Endodermal cell (in vitro differentiated cells): ENCODE measurements around the gene BEST1. TPM values are rescaled to one million over a fixed set of nuclear protein-coding genes. Genes with fewer than 3 reads are reported as not detected.

Experiments used
- DNase-seq: peaks from one replicate; pipeline ENCODE4 v3.0.0-alpha.2; 2017
- H3K27ac ChIP-seq: 2 replicates; pipeline ENCODE4 v1.5.1; 2013; ENCODE audit warnings: mild to moderate bottlenecking, low read depth, low read length, moderate library complexity
- H3K27me3 ChIP-seq: 2 replicates; pipeline ENCODE4 v1.6.1; 2013; ENCODE audit warnings: mild to moderate bottlenecking, low read length, moderate library complexity; ENCODE audit not compliant: insufficient read depth, control insufficient read depth, poor library complexity, severe bottlenecking
- H3K36me3 ChIP-seq: 2 replicates; pipeline ENCODE4 v1.7.0; 2013; ENCODE audit warnings: mild to moderate bottlenecking, low read length, moderate library complexity; ENCODE audit not compliant: control insufficient read depth, insufficient read depth
- H3K4me1 ChIP-seq: one replicate; pipeline ENCODE4 v1.7.0; 2013; ENCODE audit warnings: low read length; ENCODE audit not compliant: control insufficient read depth, insufficient read depth
- H3K4me3 ChIP-seq: 2 replicates; pipeline ENCODE4 v1.5.1; 2013; ENCODE audit warnings: mild to moderate bottlenecking, low read length, moderate library complexity
- H3K9ac ChIP-seq: 2 replicates; pipeline ENCODE4 v1.6.1; 2013; ENCODE audit warnings: mild to moderate bottlenecking, low read length, moderate library complexity; ENCODE audit not compliant: poor library complexity, severe bottlenecking; ENCODE audit errors: extremely low read depth
- H3K9me3 ChIP-seq: 2 replicates; pipeline ENCODE4 v1.6.1; 2013; ENCODE audit warnings: mild to moderate bottlenecking, low read length, moderate library complexity; ENCODE audit not compliant: control insufficient read depth
- H3K27ac Mint-ChIP-seq: 2 replicates; pipeline ENCODE4 v1.8.0; 2020; ENCODE audit warnings: mixed read lengths
- H3K27me3 Mint-ChIP-seq: 2 replicates; pipeline ENCODE4 v1.8.0; 2021; ENCODE audit warnings: mild to moderate bottlenecking, mixed read lengths; ENCODE audit not compliant: insufficient read depth
- H3K36me3 Mint-ChIP-seq: 2 replicates; pipeline ENCODE4 v1.8.0; 2020; ENCODE audit warnings: low read depth, mixed read lengths
- H3K4me1 Mint-ChIP-seq: 2 replicates; pipeline ENCODE4 v1.8.0; 2020; ENCODE audit warnings: mixed read lengths
- H3K4me3 Mint-ChIP-seq: 2 replicates; pipeline ENCODE4 v1.8.0; 2020; ENCODE audit warnings: mild to moderate bottlenecking, moderate library complexity, mixed read lengths
- H3K9me3 Mint-ChIP-seq: 2 replicates; pipeline ENCODE4 v1.8.0; 2020; ENCODE audit warnings: mild to moderate bottlenecking, mixed read lengths
- CTCF ChIP-seq: fragments of 200-600 bp; sonication (generic); conservative IDR thresholded peaks from 2 replicates; pipeline ENCODE4 v1.5.0; 2021; ENCODE audit warnings: antibody characterized with exemption, mild to moderate bottlenecking
- WGBS, 2 experiments: methylation state at CpG; one replicate each; pipeline versions ENCODE4 v1.1.5 to v1.1.7; 2013; ENCODE audit warnings: missing lambda C conversion rate in 2 of 2, mixed read lengths in 1 of 2; ENCODE audit not compliant: insufficient coverage in 1 of 2, insufficient read length in 1 of 2; 5-methylcytosine and 5-hydroxymethylcytosine counted together
- total RNA-seq, 2 donors: library from RNA; stranded (reverse); fragmentation: NEBNext Ultra II Directional in 1 of 2; extraction: Animal tissue kit (Norgen Biotek cat#: 25700) in 1 of 2; gene quantifications; 2 replicates in 1 of 2; 3 replicates in 1 of 2; pipeline ENCODE4 v1.2.1, GENCODE V29; 2021

The BEST1 gene
- total RNA-seq, 2 donors from 2014 or later = 0.26 to 0.40 TPM

- no peak overlapping the region for H3K4me3 ChIP-seq
- no peak overlapping the region for H3K27ac Mint-ChIP-seq
- TF ChIP-seq CTCF = no peak
- no peaks in the 10 kb centered on the region for H3K9me3 Mint-ChIP-seq
- H3K27me3 Mint-ChIP-seq = no peaks in the 10 kb centered on the region
- no peaks in the 10 kb centered on the region for H3K27me3 ChIP-seq
- no peaks in the 10 kb centered on the region for H3K36me3 ChIP-seq
- no peak overlapping the region for H3K4me3 Mint-ChIP-seq
- no peak overlapping the region for H3K27ac ChIP-seq
- peaks cover 10% of the 10 kb centered on the region for H3K36me3 Mint-ChIP-seq
- no peak for DNase-seq
- H3K4me1 Mint-ChIP-seq = peaks cover 6% of the 10 kb centered on the region
- no peaks in the 10 kb centered on the region for H3K9me3 ChIP-seq
- 96 to 97% methylated on average over 17 to 21 of the region's 21 CpGs for WGBS, 2 experiments
- peaks cover 11% of the 10 kb centered on the region for H3K4me1 ChIP-seq
- H3K9ac ChIP-seq = no peak overlapping the region
Observed at GRCh38 chr11:61907871-61908729, 42.1 kb upstream of the BEST1 start.

GRCh38 chr11:61908730-61909316 lies 41.3 kb upstream of the BEST1 start:
- Mint-ChIP-seq H3K27ac (no peak overlapping the region), H3K4me3 (no peak overlapping the region), H3K36me3 (peaks cover 8% of the 10 kb centered on the region), H3K4me1 (peaks cover 6% of the 10 kb centered on the region), H3K9me3 (no peaks in the 10 kb centered on the region), H3K27me3 (no peaks in the 10 kb centered on the region)
- 76 to 87% methylated on average over 3 to 9 of the region's 10 CpGs for WGBS, 2 experiments
- H3K4me3 ChIP-seq = no peak overlapping the region
- H3K36me3 ChIP-seq = no peaks in the 10 kb centered on the region
- no peak for DNase-seq
- no peaks in the 10 kb centered on the region for H3K27me3 ChIP-seq
- H3K4me1 ChIP-seq = peaks cover 11% of the 10 kb centered on the region
- no peak overlapping the region for H3K9ac ChIP-seq
- no peak overlapping the region for H3K27ac ChIP-seq
- H3K9me3 ChIP-seq = no peaks in the 10 kb centered on the region
- no peak for TF ChIP-seq CTCF

- no peak overlapping the region for H3K27ac ChIP-seq
- TF ChIP-seq CTCF = no peak
- Mint-ChIP-seq H3K9me3 (no peaks in the 10 kb centered on the region), H3K36me3 (peaks cover 6% of the 10 kb centered on the region), H3K4me1 (no peaks in the 10 kb centered on the region), H3K27me3 (peaks cover 2% of the 10 kb centered on the region), H3K27ac (no peak overlapping the region), H3K4me3 (no peak overlapping the region)
- H3K9ac ChIP-seq = no peak overlapping the region
- no peaks in the 10 kb centered on the region for H3K9me3 ChIP-seq
- peaks cover 11% of the 10 kb centered on the region for H3K4me1 ChIP-seq
- H3K27me3 ChIP-seq = no peaks in the 10 kb centered on the region
- peak; percentile 41 for DNase-seq
- H3K36me3 ChIP-seq = no peaks in the 10 kb centered on the region
- WGBS, 2 experiments = 92 to 98% methylated on average over 7 to 13 of the region's 13 CpGs
- H3K4me3 ChIP-seq = no peak overlapping the region
Observed at GRCh38 chr11:61910187-61911127, 39.7 kb upstream of the BEST1 start.
